CD4-positive, CD25-positive, alpha-beta regulatory T cell (primary cell): ENCODE measurements around the gene ACVRL1. TPM values are rescaled to one million over a fixed set of nuclear protein-coding genes. Genes with fewer than 3 reads are reported as not detected.

Source experiments
- ATAC-seq, 2 donors: fragments of 150-1000 bp; cut with Tn5 transposase; one replicate each; pipeline ENCODE4 v1.10.0; 2021; ENCODE audit warnings: low read depth in 2 of 2, moderate number of reproducible peaks in 2 of 2, moderate library complexity in 1 of 2
- DNase-seq, 3 donors: peaks; one replicate each; pipeline versions ENCODE4 v3.0.0 to v3.0.0-alpha.2; 2012 to 2022; ENCODE audit warnings: mixed read lengths in 1 of 3
- H3K27ac ChIP-seq: one replicate; pipeline ENCODE4 v1.7.0; 2013; ENCODE audit warnings: mild to moderate bottlenecking, low read length; ENCODE audit not compliant: insufficient read depth, poor library complexity, severe bottlenecking
- H3K27me3 ChIP-seq: one replicate; pipeline ENCODE4 v1.7.0; 2013; ENCODE audit warnings: low read length; ENCODE audit not compliant: control insufficient read depth, insufficient read depth
- H3K36me3 ChIP-seq: one replicate; pipeline ENCODE4 v1.7.0; 2013; ENCODE audit warnings: mild to moderate bottlenecking, low read length, moderate library complexity; ENCODE audit not compliant: control insufficient read depth, insufficient read depth
- H3K4me1 ChIP-seq: 2 replicates; pipeline ENCODE4 v1.7.0; 2013; ENCODE audit warnings: mild to moderate bottlenecking, low read length; ENCODE audit not compliant: insufficient read depth, control insufficient read depth, poor library complexity, severe bottlenecking
- H3K4me3 ChIP-seq: one replicate; pipeline ENCODE4 v1.7.0; 2013; ENCODE audit warnings: low read depth, mild to moderate bottlenecking, low read length, moderate library complexity
- H3K9me3 ChIP-seq, 2 experiments: 1 replicate in 1 of 2; 2 replicates in 1 of 2; pipeline ENCODE4 v1.7.0; 2013; ENCODE audit warnings: low read length in 2 of 2, mild to moderate bottlenecking in 1 of 2, moderate library complexity in 1 of 2; ENCODE audit not compliant: control insufficient read depth in 2 of 2
- H3K27ac Mint-ChIP-seq, 3 donors: one replicate each; pipeline ENCODE4 v1.8.0; 2020 to 2022; ENCODE audit warnings: mild to moderate bottlenecking in 3 of 3, mixed read lengths in 3 of 3, moderate library complexity in 2 of 3
- H3K27me3 Mint-ChIP-seq: one replicate; pipeline ENCODE4 v1.8.0; 2022; ENCODE audit warnings: mild to moderate bottlenecking, mixed read lengths
- H3K36me3 Mint-ChIP-seq: one replicate; pipeline ENCODE4 v1.8.0; 2020; ENCODE audit warnings: mixed read lengths
- H3K4me1 Mint-ChIP-seq, 4 donors: one replicate each; pipeline ENCODE4 v1.8.0; 2020 to 2022; ENCODE audit warnings: mixed read lengths in 4 of 4, mild to moderate bottlenecking in 1 of 4
- H3K4me3 Mint-ChIP-seq, 4 donors: one replicate each; pipeline ENCODE4 v1.8.0; 2020 to 2022; ENCODE audit warnings: mild to moderate bottlenecking in 4 of 4, mixed read lengths in 4 of 4, moderate library complexity in 3 of 4
- H3K9me3 Mint-ChIP-seq, 7 donors: one replicate each; pipeline ENCODE4 v1.8.0; 2020 to 2022; ENCODE audit warnings: mixed read lengths in 7 of 7, mild to moderate bottlenecking in 3 of 7, moderate library complexity in 2 of 7
- polyA plus RNA-seq, 4 donors: library from polyadenylated mRNA; unstranded; fragments of 300-500 nt; fragmentation: Illumina TruSeq; gene quantifications; one replicate each; pipeline ENCODE4 v1.2.3, GENCODE V29; 2021
- total RNA-seq: library from RNA; stranded (reverse); gene quantifications from one replicate; pipeline ENCODE4 v1.2.3, GENCODE V29; 2022

Gene ACVRL1
- total and polyA plus RNA-seq, 5 donors from 2014 or later: not detected

- peaks cover 0 to 7% (median 0%) of the 10 kb centered on the region in 4 donors for H3K4me1 Mint-ChIP-seq
- no peaks in the 10 kb centered on the region for H3K9me3 ChIP-seq
- no peak overlapping the region for H3K4me3 Mint-ChIP-seq
- no peak for DNase-seq
- H3K27ac Mint-ChIP-seq: peak overlapping the region in 1 of 3 donors; percentile 41
- H3K36me3 Mint-ChIP-seq: no peaks in the 10 kb centered on the region
- ATAC-seq: no peak
- no peaks in the 10 kb centered on the region for H3K27me3 Mint-ChIP-seq
- H3K27ac ChIP-seq: no peak overlapping the region
- H3K4me3 ChIP-seq: no peak overlapping the region
- no peaks in the 10 kb centered on the region for H3K27me3 ChIP-seq
- no peaks in the 10 kb centered on the region for H3K36me3 ChIP-seq
- peaks cover 3% of the 10 kb centered on the region for H3K4me1 ChIP-seq
- no peaks in the 10 kb centered on the region for H3K9me3 Mint-ChIP-seq
These were observed 14.8 kb downstream of the ACVRL1 start for GRCh38 chr12:51922146-51922545.

DNA sequence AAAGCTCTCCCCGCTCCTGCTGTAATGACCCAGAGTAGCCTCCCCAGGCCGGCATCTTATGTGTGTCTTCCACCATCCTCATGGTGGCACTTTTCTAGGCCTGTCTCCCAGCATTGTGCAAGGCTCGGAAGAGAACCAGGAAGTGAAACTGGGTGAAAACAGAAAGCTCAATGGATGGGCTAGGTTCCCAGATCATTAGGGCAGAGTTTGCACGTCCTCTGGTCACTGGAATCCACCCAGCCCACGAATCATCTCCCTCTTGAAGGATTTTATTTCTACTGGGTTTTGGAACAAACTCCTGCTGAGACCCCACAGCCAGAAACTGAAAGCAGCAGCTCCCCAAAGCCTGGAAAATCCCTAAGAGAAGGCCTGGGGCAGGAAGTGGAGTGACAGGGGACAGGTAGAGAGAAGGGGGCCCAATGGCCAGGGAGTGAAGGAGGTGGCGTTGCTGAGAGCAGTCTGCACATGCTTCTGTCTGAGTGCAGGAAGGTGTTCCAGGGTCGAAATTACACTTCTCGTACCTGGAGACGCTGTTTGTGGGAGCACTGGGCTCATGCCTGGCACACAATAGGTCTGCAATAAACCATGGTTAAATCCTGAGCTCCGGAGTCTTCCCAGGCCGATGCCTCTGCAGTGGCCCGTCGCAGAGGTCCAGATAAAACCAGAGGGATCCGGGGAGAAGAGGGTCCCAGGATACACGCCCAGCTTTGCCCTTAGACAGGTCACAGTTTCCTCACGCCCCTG, 15.6 kb downstream of the ACVRL1 start:
- Histone ChIP-seq H3K4me1 (peaks cover 3% of the 10 kb centered on the region), H3K4me3 (no peak overlapping the region), H3K36me3 (no peaks in the 10 kb centered on the region), H3K9me3 (no peaks in the 10 kb centered on the region), H3K27ac (no peak overlapping the region), H3K27me3 (no peaks in the 10 kb centered on the region)
- no peak for ATAC-seq
- Mint-ChIP-seq H3K27ac (no peak overlapping the region), H3K27me3 (no peaks in the 10 kb centered on the region), H3K4me1 (peaks cover 0 to 7% (median 0%) of the 10 kb centered on the region in 4 donors), H3K36me3 (no peaks in the 10 kb centered on the region), H3K9me3 (no peaks in the 10 kb centered on the region), H3K4me3 (no peak overlapping the region)
- DNase-seq: no peak

DNA sequence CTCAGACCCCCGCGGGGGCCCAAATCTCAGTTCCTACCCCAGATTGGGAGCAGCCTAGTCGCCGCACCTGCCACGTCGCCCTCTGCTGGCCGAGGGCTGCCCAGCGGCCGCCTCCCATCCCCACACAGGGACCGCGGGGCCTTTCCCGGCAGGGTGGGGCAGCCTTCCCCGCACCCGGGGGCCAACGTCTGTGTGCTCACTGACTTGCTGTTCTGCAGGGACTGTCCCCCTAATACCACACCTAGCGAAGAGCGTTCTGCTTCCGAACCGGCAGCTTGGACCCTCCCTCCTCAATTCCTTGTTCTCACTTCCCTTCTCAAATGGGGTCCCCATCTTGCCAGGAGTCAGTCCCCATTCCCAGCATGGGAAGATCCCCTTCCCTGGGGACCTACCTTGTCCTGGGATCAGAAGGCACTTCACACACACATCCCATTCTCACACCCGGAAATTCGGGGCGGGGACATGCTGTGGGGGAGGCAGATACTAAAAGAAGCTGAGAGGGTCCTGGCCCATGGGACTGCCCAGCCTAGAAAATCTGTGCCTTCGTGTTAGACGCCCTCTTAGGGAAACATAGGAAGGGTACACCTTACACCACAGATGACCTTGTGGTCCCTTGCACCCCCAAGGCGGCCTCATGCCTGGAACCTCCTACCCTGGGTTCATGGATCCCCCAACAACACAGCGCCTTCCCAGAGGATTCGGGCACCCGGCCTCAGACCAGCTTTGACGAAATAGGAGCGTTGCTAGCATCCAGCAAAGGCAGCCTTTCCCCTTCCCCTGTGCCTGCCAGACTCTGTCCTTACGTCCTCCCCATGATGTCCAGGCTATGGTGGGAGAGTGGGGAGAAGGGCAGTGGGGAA, 16.4 kb downstream of the ACVRL1 start:
- Histone ChIP-seq H3K4me3 (no peak overlapping the region), H3K36me3 (no peaks in the 10 kb centered on the region), H3K4me1 (peaks cover 3% of the 10 kb centered on the region), H3K27ac (no peak overlapping the region), H3K27me3 (no peaks in the 10 kb centered on the region), H3K9me3 (no peaks in the 10 kb centered on the region)
- H3K9me3 Mint-ChIP-seq: no peaks in the 10 kb centered on the region
- ATAC-seq (peak; percentile 45 to 51), DNase-seq (peak; percentile 11 to 24 (median 23))
- no peak overlapping the region for H3K4me3 Mint-ChIP-seq
- no peaks in the 10 kb centered on the region for H3K27me3 Mint-ChIP-seq
- H3K27ac Mint-ChIP-seq: no peak overlapping the region
- H3K36me3 Mint-ChIP-seq: no peaks in the 10 kb centered on the region
- H3K4me1 Mint-ChIP-seq: peaks cover 0 to 7% (median 0%) of the 10 kb centered on the region in 4 donors

DNA sequence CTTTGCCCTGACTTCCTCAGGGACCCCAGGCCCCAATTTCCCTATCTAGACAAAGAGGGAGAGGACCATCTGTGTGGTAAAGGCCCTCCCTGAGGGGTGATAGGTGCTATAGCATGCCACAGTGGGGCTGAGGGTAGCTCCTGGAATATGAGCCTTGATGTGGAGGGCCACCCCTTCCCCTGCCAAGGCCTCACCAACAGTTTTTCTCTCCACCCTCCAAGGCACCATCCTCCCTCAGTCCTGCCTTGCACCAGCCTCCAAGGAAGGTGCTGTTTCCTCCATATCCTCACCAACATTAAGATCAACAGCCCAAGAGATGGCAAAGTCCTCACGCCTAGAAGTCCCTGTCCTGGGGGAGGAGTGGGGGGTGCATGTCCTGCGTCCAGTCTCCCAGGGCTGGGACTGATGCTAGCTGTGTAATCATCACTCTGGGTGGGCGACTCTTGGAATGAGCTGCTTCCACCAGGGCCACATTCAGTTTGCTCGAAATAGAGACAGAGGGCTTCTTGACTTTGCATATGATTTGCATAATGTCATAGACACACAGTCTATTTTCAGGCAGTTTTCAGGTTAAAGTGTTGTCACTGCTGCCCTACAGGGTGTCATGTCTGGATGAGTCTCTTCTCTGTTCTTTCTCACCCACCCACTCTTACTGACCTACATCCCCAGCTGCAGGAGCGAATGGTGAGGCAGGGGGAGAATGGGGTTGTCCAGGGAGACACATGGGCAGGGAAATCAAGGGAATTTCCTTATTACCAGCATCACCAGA, 17.4 kb downstream of the ACVRL1 start:
- Histone ChIP-seq H3K9me3 (no peaks in the 10 kb centered on the region), H3K4me3 (no peak overlapping the region), H3K36me3 (no peaks in the 10 kb centered on the region), H3K27me3 (no peaks in the 10 kb centered on the region), H3K4me1 (peaks cover 3% of the 10 kb centered on the region), H3K27ac (no peak overlapping the region)
- Mint-ChIP-seq H3K27me3 (no peaks in the 10 kb centered on the region), H3K4me3 (no peak overlapping the region), H3K4me1 (peaks cover 0 to 7% (median 0%) of the 10 kb centered on the region in 4 donors), H3K27ac (peak overlapping the region in 2 of 3 donors; percentile 10 to 69), H3K36me3 (no peaks in the 10 kb centered on the region), H3K9me3 (no peaks in the 10 kb centered on the region)
- no peak for DNase-seq
- no peak for ATAC-seq

DNA sequence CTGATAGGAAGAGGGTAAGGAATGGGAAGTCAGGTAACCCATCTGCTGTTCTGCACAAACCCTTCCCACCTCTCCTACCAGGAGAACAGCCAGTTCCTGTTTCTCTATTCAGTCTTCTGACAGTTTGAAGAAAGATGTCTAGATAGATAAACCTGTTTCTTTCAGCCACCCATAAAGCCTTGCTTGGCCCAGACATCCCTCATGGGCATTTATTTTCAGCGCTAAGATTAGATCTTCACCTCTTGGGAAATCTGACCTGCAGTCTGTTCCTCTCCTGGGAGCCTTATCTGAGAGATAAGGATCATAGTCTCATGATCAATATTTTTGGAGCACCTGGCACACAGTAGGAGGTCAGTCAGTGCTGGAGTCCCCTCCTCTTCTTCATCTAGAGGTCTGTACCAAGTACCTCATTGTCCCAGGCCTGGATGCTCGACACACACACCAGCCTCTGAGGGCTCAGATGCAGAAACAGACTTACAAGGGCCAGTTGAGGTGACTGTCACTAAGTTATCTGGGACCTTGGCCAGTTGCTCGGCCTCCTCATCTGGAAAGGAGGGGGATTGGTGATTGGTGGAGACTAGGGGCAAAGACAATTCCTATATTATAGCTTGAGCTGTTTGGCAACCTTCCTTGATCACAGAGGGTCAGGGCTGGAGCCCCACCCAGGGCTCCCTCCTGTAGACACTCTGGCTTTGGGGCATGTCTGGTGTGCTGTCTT, 18.2 kb downstream of the ACVRL1 start:
- H3K27ac ChIP-seq: no peak overlapping the region
- Mint-ChIP-seq H3K36me3 (no peaks in the 10 kb centered on the region), H3K27me3 (no peaks in the 10 kb centered on the region), H3K4me3 (no peak overlapping the region), H3K9me3 (no peaks in the 10 kb centered on the region), H3K4me1 (peaks cover 0 to 7% (median 0%) of the 10 kb centered on the region in 4 donors), H3K27ac (peak overlapping the region in 1 of 3 donors; percentile 10)
- H3K27me3 ChIP-seq: peaks cover 3% of the 10 kb centered on the region
- DNase-seq: no peak
- ATAC-seq: no peak
- peaks cover 3% of the 10 kb centered on the region for H3K4me1 ChIP-seq
- no peak overlapping the region for H3K4me3 ChIP-seq
- no peaks in the 10 kb centered on the region for H3K9me3 ChIP-seq
- no peaks in the 10 kb centered on the region for H3K36me3 ChIP-seq

- Mint-ChIP-seq H3K4me3 (no peak overlapping the region), H3K9me3 (no peaks in the 10 kb centered on the region), H3K27me3 (peaks cover 4% of the 10 kb centered on the region), H3K4me1 (peaks cover 0 to 7% (median 0%) of the 10 kb centered on the region in 4 donors), H3K27ac (no peak overlapping the region), H3K36me3 (no peaks in the 10 kb centered on the region)
- no peak overlapping the region for H3K4me3 ChIP-seq
- DNase-seq (no peak), ATAC-seq (no peak)
- no peak overlapping the region for H3K27ac ChIP-seq
- H3K27me3 ChIP-seq: peaks cover 3% of the 10 kb centered on the region
- no peaks in the 10 kb centered on the region for H3K36me3 ChIP-seq
- no peaks in the 10 kb centered on the region for H3K9me3 ChIP-seq
- peaks cover 3% of the 10 kb centered on the region for H3K4me1 ChIP-seq
These were observed 18.8 kb downstream of the ACVRL1 start for GRCh38 chr12:51926064-51926632.

DNA sequence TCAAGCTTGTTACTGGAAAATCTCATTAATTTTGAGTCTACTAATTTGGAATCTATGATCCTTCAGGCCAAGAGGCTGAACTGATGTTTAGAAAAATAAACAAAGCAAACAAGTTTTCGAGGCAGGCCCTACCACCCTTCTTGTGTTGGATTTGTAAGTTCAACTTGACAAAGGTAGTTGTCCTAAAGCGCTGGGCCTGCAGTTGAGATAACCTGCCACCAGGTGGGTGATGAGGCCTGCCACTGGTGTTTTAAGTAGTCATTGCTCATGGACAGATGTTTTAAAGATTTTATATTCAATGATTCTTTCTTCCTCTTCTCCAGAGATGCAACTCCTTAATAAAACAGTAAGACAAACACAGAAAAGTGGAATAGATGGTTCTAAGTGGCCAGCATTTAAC, 19.4 kb downstream of the ACVRL1 start:
- Histone ChIP-seq H3K27ac (no peak overlapping the region), H3K27me3 (peaks cover 3% of the 10 kb centered on the region), H3K9me3 (no peaks in the 10 kb centered on the region), H3K4me1 (peaks cover 3% of the 10 kb centered on the region), H3K4me3 (no peak overlapping the region), H3K36me3 (no peaks in the 10 kb centered on the region)
- peaks cover 0 to 7% (median 0%) of the 10 kb centered on the region in 4 donors for H3K4me1 Mint-ChIP-seq
- H3K27ac Mint-ChIP-seq: no peak overlapping the region
- peaks cover 4% of the 10 kb centered on the region for H3K27me3 Mint-ChIP-seq
- peak in 1 of 2 donors; percentile 38 for ATAC-seq
- no peak overlapping the region for H3K4me3 Mint-ChIP-seq
- no peaks in the 10 kb centered on the region for H3K36me3 Mint-ChIP-seq
- peak in 2 of 3 donors; percentile 17 to 62 for DNase-seq
- no peaks in the 10 kb centered on the region for H3K9me3 Mint-ChIP-seq
